ENCODE results near the gene CDK5RAP2.

The CDK5RAP2 gene

GRCh38 chr9:120348951-120349429 is 231.0 kb downstream of the CDK5RAP2 start:
- DNase-seq (ENCODE audit: low read depth) = no peak

- DNase-seq (ENCODE audit: low read depth) = no peak
Observed at GRCh38 chr9:120345379-120345778, 234.6 kb downstream of the CDK5RAP2 start.

- DNase-seq (ENCODE audit: low read depth) = no peak
Observed at GRCh38 chr9:120344230-120344629, 235.7 kb downstream of the CDK5RAP2 start.

GRCh38 chr9:120343416-120343815 is 236.6 kb downstream of the CDK5RAP2 start:
- no peak for DNase-seq (ENCODE audit: low read depth)
